HUDEP-2 (cell line): Measurements from ENCODE around the gene SLC2A6.

Experiments used
- DNase-seq, 76 experiments: peaks; one replicate each; lab custom pipeline; 2025; ENCODE audit not compliant: unreplicated experiment in 76 of 76; lab: John Stamatoyannopoulos, UW

Gene SLC2A6

GRCh38 chr9:133499132-133499891 is 20.4 kb upstream of the SLC2A6 start:
- DNase-seq = no peak

GRCh38 chr9:133496861-133497842 is 18.3 kb upstream of the SLC2A6 start:
- no peak for DNase-seq

- DNase-seq = no peak
Measured at GRCh38 chr9:133495327-133496293, 16.7 kb upstream of the SLC2A6 start.

- no peak for DNase-seq
Measured at GRCh38 chr9:133494636-133495326, 15.9 kb upstream of the SLC2A6 start.

GRCh38 chr9:133493845-133494540 is 15.1 kb upstream of the SLC2A6 start:
- no peak for DNase-seq

GRCh38 chr9:133493428-133493827 is 14.5 kb upstream of the SLC2A6 start:
- no peak for DNase-seq

GRCh38 chr9:133492061-133493021 is 13.4 kb upstream of the SLC2A6 start:
- DNase-seq = no peak

GRCh38 chr9:133491656-133491925 is 12.7 kb upstream of the SLC2A6 start:
- no peak for DNase-seq

- peak in 3 of 76 experiments; percentile 14 to 27 (median 17) for DNase-seq
Measured at GRCh38 chr9:133490865-133491655, 12.2 kb upstream of the SLC2A6 start.

- no peak for DNase-seq
Measured at GRCh38 chr9:133490201-133490681, 11.3 kb upstream of the SLC2A6 start.

GRCh38 chr9:133489253-133490190 is 10.6 kb upstream of the SLC2A6 start:
- no peak for DNase-seq

GRCh38 chr9:133488686-133489252 is 9.9 kb upstream of the SLC2A6 start:
- no peak for DNase-seq

- no peak for DNase-seq
Measured at GRCh38 chr9:133487331-133487725, 8.4 kb upstream of the SLC2A6 start.

GRCh38 chr9:133485531-133486260 is 6.8 kb upstream of the SLC2A6 start:
- DNase-seq = peak in 2 of 76 experiments; percentile 12 to 52

- DNase-seq = no peak
Measured at GRCh38 chr9:133484671-133485437, 6.0 kb upstream of the SLC2A6 start.
